KMS-11 (cell line): ENCODE results near the gene KDM2A.
"Not testable (repeated sequence)": the region's sequence is repeated elsewhere in the genome, so short reads cannot be mapped to it uniquely, and the experiment has no call there.

Source experiments
- H2AFZ ChIP-seq: fragments of 200-600 bp; sonication (generic); 2 replicates; pipeline ENCODE4 v1.6.1; 2016; ENCODE audit warnings: antibody characterized with exemption, mixed run types, low read depth
- H3K27ac ChIP-seq: fragments of 200-600 bp; sonication (generic); 2 replicates; pipeline ENCODE4 v1.6.1; 2016; ENCODE audit warnings: mild to moderate bottlenecking, mixed run types
- H3K27me3 ChIP-seq: fragments of 200-600 bp; sonication (generic); 2 replicates; pipeline ENCODE4 v1.6.1; 2017; ENCODE audit warnings: mild to moderate bottlenecking, low read depth, mixed run types, moderate library complexity; ENCODE audit not compliant: insufficient read depth
- H3K36me3 ChIP-seq: fragments of 200-600 bp; sonication (generic); 2 replicates; pipeline ENCODE4 v1.6.1; 2017; ENCODE audit warnings: mild to moderate bottlenecking, mixed run types; ENCODE audit not compliant: insufficient read depth
- H3K4me1 ChIP-seq: fragments of 200-600 bp; sonication (generic); 2 replicates; pipeline ENCODE4 v1.6.1; 2016; ENCODE audit warnings: mild to moderate bottlenecking, low read depth, mixed run types; ENCODE audit not compliant: poor library complexity, severe bottlenecking
- H3K4me2 ChIP-seq: fragments of 200-600 bp; sonication (generic); 2 replicates; pipeline ENCODE4 v1.7.0; 2016; ENCODE audit warnings: mild to moderate bottlenecking, mixed run types
- H3K4me3 ChIP-seq: fragments of 200-600 bp; sonication (generic); IDR thresholded peaks from 2 replicates; pipeline ENCODE4 v1.6.1; 2017; ENCODE audit warnings: low read depth, low read length, mixed read lengths; ENCODE audit not compliant: insufficient read depth
- H3K79me2 ChIP-seq: fragments of 200-600 bp; sonication (generic); 2 replicates; pipeline ENCODE4 v1.6.1; 2016; ENCODE audit warnings: low read depth, mixed run types; ENCODE audit not compliant: insufficient read depth
- H3K9ac ChIP-seq: fragments of 200-600 bp; sonication (generic); 2 replicates; pipeline ENCODE4 v1.6.1; 2016; ENCODE audit warnings: mild to moderate bottlenecking, mixed run types
- H4K20me1 ChIP-seq: fragments of 200-600 bp; sonication (generic); 2 replicates; pipeline ENCODE4 v1.6.1; 2016; ENCODE audit warnings: mild to moderate bottlenecking, mixed run types; ENCODE audit not compliant: insufficient read depth
- CTCF ChIP-seq: fragments of 200-600 bp; sonication (generic); conservative IDR thresholded peaks from 2 replicates; pipeline ENCODE4 v1.6.1; 2017; ENCODE audit warnings: low read depth, mild to moderate bottlenecking, antibody characterized with exemption, low read length, moderate library complexity, mixed read lengths

Gene KDM2A

GRCh38 chr11:67199751-67200150 lies 80.7 kb downstream of the KDM2A start:
- TF ChIP-seq CTCF: no peak
- H3K4me2 ChIP-seq: no peak overlapping the region
- no peak overlapping the region for H2AFZ ChIP-seq
- H3K27ac ChIP-seq: no peak overlapping the region
- H3K4me3 ChIP-seq: no peak overlapping the region
- H3K27me3 ChIP-seq: no peaks in the 10 kb centered on the region
- no peaks in the 10 kb centered on the region for H3K36me3 ChIP-seq
- H4K20me1 ChIP-seq: no peaks in the 10 kb centered on the region; the same call in 1 of the 2 replicates
- H3K4me1 ChIP-seq: no peaks in the 10 kb centered on the region
- no peak overlapping the region for H3K9ac ChIP-seq
- no peaks in the 10 kb centered on the region for H3K79me2 ChIP-seq

GRCh38 chr11:67202028-67202427 lies 83.0 kb downstream of the KDM2A start:
- no peak overlapping the region for H3K9ac ChIP-seq
- H4K20me1 ChIP-seq: no peaks in the 10 kb centered on the region
- no peaks in the 10 kb centered on the region for H3K27me3 ChIP-seq
- no peak overlapping the region for H2AFZ ChIP-seq
- H3K4me2 ChIP-seq: no peak overlapping the region
- TF ChIP-seq CTCF: no peak
- H3K4me3 ChIP-seq: no peak overlapping the region
- H3K4me1 ChIP-seq: no peaks in the 10 kb centered on the region
- no peak overlapping the region for H3K27ac ChIP-seq
- no peaks in the 10 kb centered on the region for H3K36me3 ChIP-seq
- H3K79me2 ChIP-seq: no peaks in the 10 kb centered on the region

- H3K4me2 ChIP-seq: no peak overlapping the region
- H3K79me2 ChIP-seq: no peaks in the 10 kb centered on the region
- no peak overlapping the region for H3K27ac ChIP-seq
- no peaks in the 10 kb centered on the region for H3K27me3 ChIP-seq
- H3K4me1 ChIP-seq: no peaks in the 10 kb centered on the region
- no peak overlapping the region for H3K9ac ChIP-seq
- no peaks in the 10 kb centered on the region for H4K20me1 ChIP-seq
- no peak for TF ChIP-seq CTCF
- no peak overlapping the region for H2AFZ ChIP-seq
- H3K36me3 ChIP-seq: no peaks in the 10 kb centered on the region
- H3K4me3 ChIP-seq: no peak overlapping the region
Observed at GRCh38 chr11:67204822-67205221, 85.8 kb downstream of the KDM2A start.

- H3K79me2 ChIP-seq, H2AFZ ChIP-seq, H3K9ac ChIP-seq, H3K4me3 ChIP-seq, H3K27ac ChIP-seq, H4K20me1 ChIP-seq, H3K36me3 ChIP-seq, H3K4me2 ChIP-seq, H3K27me3 ChIP-seq, H3K4me1 ChIP-seq: not testable (repeated sequence)
Observed at GRCh38 chr11:67209222-67209621, 90.2 kb downstream of the KDM2A start.

GRCh38 chr11:67211656-67212436 lies 92.8 kb downstream of the KDM2A start:
- Histone ChIP-seq H3K27ac (no peak overlapping the region), H3K4me1 (no peaks in the 10 kb centered on the region), H4K20me1 (no peaks in the 10 kb centered on the region), H3K9ac (no peak overlapping the region), H3K4me3 (no peak overlapping the region), H3K79me2 (no peaks in the 10 kb centered on the region), H3K27me3 (no peaks in the 10 kb centered on the region), H3K36me3 (no peaks in the 10 kb centered on the region), H3K4me2 (no peak overlapping the region), H2AFZ (no peak overlapping the region)
- TF ChIP-seq CTCF: no peak
